ENCODE results near the gene SORCS1.
A peak's percentile ranks its signal among the peaks of the same experiment; 100 is the strongest.
"Not testable (repeated sequence)": the region's sequence is repeated elsewhere in the genome, so short reads cannot be mapped to it uniquely, and the experiment has no call there.

SORCS1 gene

GRCh38 chr10:107037192-107038122 is 127.0 kb downstream of the SORCS1 start:
- peak in 1 of 2 experiments; percentile 12 for DNase-seq

- no peak for DNase-seq
Observed at GRCh38 chr10:107033799-107034422, 130.6 kb downstream of the SORCS1 start.

- DNase-seq = no peak
Observed at GRCh38 chr10:107032700-107033401, 131.7 kb downstream of the SORCS1 start.

GRCh38 chr10:107031931-107032699 is 132.4 kb downstream of the SORCS1 start:
- DNase-seq = no peak

GRCh38 chr10:107028236-107028635 is 136.3 kb downstream of the SORCS1 start:
- no peak for DNase-seq

GRCh38 chr10:107025676-107026075 is 138.8 kb downstream of the SORCS1 start:
- DNase-seq = no peak

- not testable (repeated sequence) for DNase-seq
Observed at GRCh38 chr10:107024033-107024432, 140.5 kb downstream of the SORCS1 start.

- no peak for DNase-seq
Observed at GRCh38 chr10:107022600-107023354, 141.7 kb downstream of the SORCS1 start.

- DNase-seq = no peak
Observed at GRCh38 chr10:107019154-107019553, 145.4 kb downstream of the SORCS1 start.

GRCh38 chr10:107013258-107014006 is 151.1 kb downstream of the SORCS1 start:
- no peak for DNase-seq

- no peak for DNase-seq
Observed at GRCh38 chr10:107011992-107012391, 152.5 kb downstream of the SORCS1 start.

- DNase-seq = no peak
Observed at GRCh38 chr10:107011105-107011504, 153.4 kb downstream of the SORCS1 start.

GRCh38 chr10:107010531-107010930 is 154.0 kb downstream of the SORCS1 start:
- no peak for DNase-seq

- DNase-seq = no peak
Observed at GRCh38 chr10:107004362-107004761, 160.1 kb downstream of the SORCS1 start.

GRCh38 chr10:107002068-107002467 is 162.4 kb downstream of the SORCS1 start:
- DNase-seq = no peak

- DNase-seq = no peak
Observed at GRCh38 chr10:106999118-106999707, 165.3 kb downstream of the SORCS1 start.

GRCh38 chr10:106997721-106998120 is 166.8 kb downstream of the SORCS1 start:
- no peak for DNase-seq

- no peak for DNase-seq
Observed at GRCh38 chr10:106996510-106996909, 168.0 kb downstream of the SORCS1 start.

- DNase-seq = no peak
Observed at GRCh38 chr10:106992055-106992454, 172.5 kb downstream of the SORCS1 start.

- DNase-seq = no peak
Observed at GRCh38 chr10:106991091-106991490, 173.4 kb downstream of the SORCS1 start.

GRCh38 chr10:106987362-106987761 is 177.1 kb downstream of the SORCS1 start:
- DNase-seq = no peak
